ENCODE data around the gene WAPL. TPM values are rescaled to one million over a fixed set of nuclear protein-coding genes. Genes with fewer than 3 reads are reported as not detected.

WAPL gene
- total and polyA plus RNA-seq, 2 of the 4 experiments (the other 2 are of a cell fraction): 11.5 to 31.7 TPM

DNA sequence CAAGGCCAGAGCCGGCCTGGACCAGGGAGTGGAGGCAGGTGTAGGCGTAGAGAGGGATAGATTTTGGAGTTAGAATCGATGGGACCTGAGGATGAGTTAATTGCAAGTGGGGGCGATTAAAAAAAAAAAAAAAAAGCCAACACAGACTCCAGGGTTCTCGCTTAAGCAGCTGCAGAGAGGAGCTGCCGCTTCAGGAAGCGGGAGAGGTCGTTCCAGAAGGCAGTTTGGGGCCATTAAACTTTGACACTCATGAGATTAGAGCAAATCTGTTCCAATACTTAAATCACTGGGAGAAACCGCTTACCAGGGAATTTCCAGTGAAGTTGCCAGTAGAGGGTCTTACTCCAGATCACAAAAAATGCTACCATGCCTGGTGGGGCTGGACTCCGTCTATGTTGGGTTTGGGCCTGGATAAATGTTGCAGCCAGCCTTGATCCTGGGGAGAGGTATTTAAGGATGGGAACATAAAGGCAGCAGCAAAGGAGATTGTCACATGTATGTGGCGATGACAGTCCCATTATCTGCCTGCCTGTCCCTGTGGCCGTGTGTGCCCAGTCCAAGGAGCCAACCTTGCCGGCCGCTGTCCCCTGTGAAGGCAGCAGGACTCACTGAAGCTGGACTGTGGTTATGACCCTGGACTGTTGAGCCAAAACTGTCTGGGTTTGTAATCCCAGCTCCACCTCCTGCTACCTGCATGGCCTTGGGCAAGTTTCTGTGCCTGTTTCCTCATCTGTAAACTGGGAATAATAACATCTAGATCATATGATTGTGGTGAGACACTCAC is 131.1 kb downstream of the WAPL start:
- Histone ChIP-seq H4K91ac (ENCODE audit: insufficient read depth, low read depth, low read length) (no peak overlapping the region), H2AK5ac (ENCODE audit: low read depth, low read length) (no peak overlapping the region), H3K56ac (ENCODE audit: extremely low read depth, insufficient read depth, low read length) (no peak overlapping the region), H3K4me2 (ENCODE audit: low read depth, low read length) (no peak overlapping the region), H3K27me3 (ENCODE audit: control insufficient read depth, insufficient read depth, low read length) (peaks cover 52% of the 10 kb centered on the region), H3K18ac (ENCODE audit: low read depth, low read length) (no peak overlapping the region), H2AK9ac (replicated peaks; ENCODE audit: low read depth, low read length, poor library complexity) (no peak overlapping the region), H3K4me1 (ENCODE audit: control insufficient read depth, insufficient read depth, low read length) (no peaks in the 10 kb centered on the region; the same call in 1 of the 2 replicates), H3K27ac (ENCODE audit: insufficient read depth, low read length) (no peak overlapping the region), H3K14ac (replicated peaks; ENCODE audit: low read depth, low read length) (no peak overlapping the region), H3K23ac (ENCODE audit: low read depth, low read length) (no peak overlapping the region), H3K9me3 (ENCODE audit: control insufficient read depth, insufficient read depth, low read length) (no peaks in the 10 kb centered on the region; the same call in 1 of the 2 replicates), H2BK20ac (ENCODE audit: low read depth, low read length) (no peak overlapping the region), H2BK15ac (ENCODE audit: low read depth, low read length) (no peak overlapping the region), H2AFZ (replicated peaks; ENCODE audit: low read length, poor library complexity) (no peak overlapping the region), H2BK120ac (ENCODE audit: low read depth, low read length) (no peak overlapping the region), H3K4me3 (ENCODE audit: insufficient read depth, low read depth, low read length) (no peak overlapping the region), H3K79me1 (ENCODE audit: low read depth in 1 of 2, low read length in 2 of 2) (no peaks in the 10 kb centered on the region), H3K4ac (ENCODE audit: low read depth, low read length) (no peak overlapping the region), H3K9me1 (ENCODE audit: insufficient read depth, low read length) (no peaks in the 10 kb centered on the region), H3K36me3 (ENCODE audit: control insufficient read depth, insufficient read depth, low read length) (no peaks in the 10 kb centered on the region), H2BK5ac (ENCODE audit: low read depth, low read length, poor library complexity, severe bottlenecking) (no peak overlapping the region), H4K20me1 (ENCODE audit: insufficient read depth, low read length) (no peaks in the 10 kb centered on the region; the same call in 1 of the 2 replicates), H4K5ac (ENCODE audit: low read depth, low read length) (no peak overlapping the region), H3K9ac (ENCODE audit: low read depth, low read length) (no peak overlapping the region), H4K8ac (ENCODE audit: low read depth in 2 of 2, low read length in 2 of 2) (no peak overlapping the region)
- in situ Hi-C loops (cut with MboI; ENCODE audit: low sequenced_read_pairs): no loop called here
- ChIA-PET POLR2A (ENCODE audit: unreplicated experiment) (no interaction called here), CTCF (interaction anchor here (0.6 kb wide), 1 partner anchor 198 kb away, joined by 3 read pairs; no protein-coding TSS in a partner anchor)
- dilution Hi-C loops (cut with HindIII; ENCODE audit: low sequenced_read_pairs, unreplicated experiment): no loop called here
- DNase-seq (no peak), ATAC-seq (ENCODE audit: low read depth) (no peak)
- WGBS, 2 experiments (ENCODE audit: extremely low coverage in 2 of 2, insufficient read length in 1 of 2): 78% methylated on average over 3 of the region's 14 CpGs; no CpG with 5 or more reads in 1 of the 2 experiments
- intact Hi-C loops (cut with micrococcal nuclease): no loop called here
- no TSS peak for BruUV-seq (replicated peaks)
- no peak for TF ChIP-seq RAD21 (IDR thresholded peaks at IDR 0.05; ENCODE audit: low read length)
- no peak for TF ChIP-seq MAFK (IDR thresholded peaks at IDR 0.05; ENCODE audit: low read depth, low read length)
- no peak for TF ChIP-seq MAZ (IDR thresholded peaks at IDR 0.05; ENCODE audit: borderline replicate concordance, low read depth, low read length)
- TF ChIP-seq CEBPB (IDR thresholded peaks at IDR 0.05; ENCODE audit: low read depth, low read length): no peak
- TF ChIP-seq NFE2L2 (IDR thresholded peaks at IDR 0.05; ENCODE audit: low read depth, low read length): no peak
- TF ChIP-seq, protein P1, sequence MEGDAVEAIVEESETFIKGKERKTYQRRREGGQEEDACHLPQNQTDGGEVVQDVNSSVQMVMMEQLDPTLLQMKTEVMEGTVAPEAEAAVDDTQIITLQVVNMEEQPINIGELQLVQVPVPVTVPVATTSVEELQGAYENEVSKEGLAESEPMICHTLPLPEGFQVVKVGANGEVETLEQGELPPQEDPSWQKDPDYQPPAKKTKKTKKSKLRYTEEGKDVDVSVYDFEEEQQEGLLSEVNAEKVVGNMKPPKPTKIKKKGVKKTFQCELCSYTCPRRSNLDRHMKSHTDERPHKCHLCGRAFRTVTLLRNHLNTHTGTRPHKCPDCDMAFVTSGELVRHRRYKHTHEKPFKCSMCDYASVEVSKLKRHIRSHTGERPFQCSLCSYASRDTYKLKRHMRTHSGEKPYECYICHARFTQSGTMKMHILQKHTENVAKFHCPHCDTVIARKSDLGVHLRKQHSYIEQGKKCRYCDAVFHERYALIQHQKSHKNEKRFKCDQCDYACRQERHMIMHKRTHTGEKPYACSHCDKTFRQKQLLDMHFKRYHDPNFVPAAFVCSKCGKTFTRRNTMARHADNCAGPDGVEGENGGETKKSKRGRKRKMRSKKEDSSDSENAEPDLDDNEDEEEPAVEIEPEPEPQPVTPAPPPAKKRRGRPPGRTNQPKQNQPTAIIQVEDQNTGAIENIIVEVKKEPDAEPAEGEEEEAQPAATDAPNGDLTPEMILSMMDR (conservative IDR thresholded peaks at IDR 0.05; ENCODE audit: low read depth, low read length): no peak
- TF ChIP-seq, protein P2, sequence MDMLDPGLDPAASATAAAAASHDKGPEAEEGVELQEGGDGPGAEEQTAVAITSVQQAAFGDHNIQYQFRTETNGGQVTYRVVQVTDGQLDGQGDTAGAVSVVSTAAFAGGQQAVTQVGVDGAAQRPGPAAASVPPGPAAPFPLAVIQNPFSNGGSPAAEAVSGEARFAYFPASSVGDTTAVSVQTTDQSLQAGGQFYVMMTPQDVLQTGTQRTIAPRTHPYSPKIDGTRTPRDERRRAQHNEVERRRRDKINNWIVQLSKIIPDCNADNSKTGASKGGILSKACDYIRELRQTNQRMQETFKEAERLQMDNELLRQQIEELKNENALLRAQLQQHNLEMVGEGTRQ (IDR thresholded peaks at IDR 0.05; ENCODE audit: low read depth, low read length): no peak
- TF ChIP-seq, protein P3, sequence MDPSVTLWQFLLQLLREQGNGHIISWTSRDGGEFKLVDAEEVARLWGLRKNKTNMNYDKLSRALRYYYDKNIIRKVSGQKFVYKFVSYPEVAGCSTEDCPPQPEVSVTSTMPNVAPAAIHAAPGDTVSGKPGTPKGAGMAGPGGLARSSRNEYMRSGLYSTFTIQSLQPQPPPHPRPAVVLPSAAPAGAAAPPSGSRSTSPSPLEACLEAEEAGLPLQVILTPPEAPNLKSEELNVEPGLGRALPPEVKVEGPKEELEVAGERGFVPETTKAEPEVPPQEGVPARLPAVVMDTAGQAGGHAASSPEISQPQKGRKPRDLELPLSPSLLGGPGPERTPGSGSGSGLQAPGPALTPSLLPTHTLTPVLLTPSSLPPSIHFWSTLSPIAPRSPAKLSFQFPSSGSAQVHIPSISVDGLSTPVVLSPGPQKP (IDR thresholded peaks at IDR 0.05; ENCODE audit: borderline replicate concordance, low read depth, low read length): no peak
- TF ChIP-seq POLR2A (IDR thresholded peaks at IDR 0.05; ENCODE audit: low read depth, low read length): no peak
- no peak for TF ChIP-seq SMC3 (IDR thresholded peaks at IDR 0.05; ENCODE audit: low read depth, low read length)
- TF ChIP-seq FOS (IDR thresholded peaks at IDR 0.05; ENCODE audit: low read depth, low read length): no peak
- no peak for TF ChIP-seq RCOR1 (IDR thresholded peaks at IDR 0.05; ENCODE audit: insufficient replicate concordance, low read length)
- no peak for TF ChIP-seq RFX5 (IDR thresholded peaks at IDR 0.05; ENCODE audit: low read depth, low read length)
- TF ChIP-seq MXI1 (IDR thresholded peaks at IDR 0.05; ENCODE audit: borderline replicate concordance, low read depth, low read length): no peak
- no peak for TF ChIP-seq BHLHE40 (IDR thresholded peaks at IDR 0.05; ENCODE audit: low read depth, low read length)

Measured in IMR-90 (cell line).